Epithelial cell of esophagus (primary cell): ENCODE results near the gene CPVL.

Experiments used
- DNase-seq: peaks from one replicate; pipeline ENCODE4 v3.0.0; 2010; ENCODE audit warnings: low read depth
- H3K4me3 ChIP-seq: 2 replicates; pipeline ENCODE4 v1.5.1; 2011; ENCODE audit warnings: mild to moderate bottlenecking, low read length, control low read depth
- CTCF ChIP-seq: IDR thresholded peaks from 2 replicates; pipeline ENCODE4 v1.5.1; 2011; ENCODE audit warnings: low read depth, mild to moderate bottlenecking, low read length, control low read depth, inconsistent platforms; ENCODE audit not compliant: insufficient read depth; ENCODE audit errors: missing control alignments

The CPVL gene

GRCh38 chr7:29173458-29173857 lies 27.1 kb upstream of the CPVL start:
- H3K4me3 ChIP-seq = no peak overlapping the region
- DNase-seq = no peak
- TF ChIP-seq CTCF = no peak

- TF ChIP-seq CTCF = no peak
- no peak overlapping the region for H3K4me3 ChIP-seq
- no peak for DNase-seq
Measured at GRCh38 chr7:29170781-29171180, 24.4 kb upstream of the CPVL start.

- no peak overlapping the region for H3K4me3 ChIP-seq
- TF ChIP-seq CTCF = no peak
- DNase-seq = no peak
Measured at GRCh38 chr7:29167721-29168120, 21.4 kb upstream of the CPVL start.

- DNase-seq = no peak
- H3K4me3 ChIP-seq = no peak overlapping the region
- TF ChIP-seq CTCF = no peak
Measured at GRCh38 chr7:29163854-29164253, 17.5 kb upstream of the CPVL start.

GRCh38 chr7:29162577-29162976 lies 16.2 kb upstream of the CPVL start:
- no peak for DNase-seq
- no peak for TF ChIP-seq CTCF
- H3K4me3 ChIP-seq = no peak overlapping the region

- no peak for TF ChIP-seq CTCF
- no peak for DNase-seq
- H3K4me3 ChIP-seq = no peak overlapping the region
Measured at GRCh38 chr7:29161231-29161630, 14.9 kb upstream of the CPVL start.

- no peak overlapping the region for H3K4me3 ChIP-seq
- no peak for TF ChIP-seq CTCF
- no peak for DNase-seq
Measured at GRCh38 chr7:29160080-29160479, 13.7 kb upstream of the CPVL start.
